ENCODE measurements around the gene SSX1.

GRCh38 chrX:48306175-48306574 is 51.0 kb downstream of the SSX1 start:
- TF ChIP-seq, protein P1, sequence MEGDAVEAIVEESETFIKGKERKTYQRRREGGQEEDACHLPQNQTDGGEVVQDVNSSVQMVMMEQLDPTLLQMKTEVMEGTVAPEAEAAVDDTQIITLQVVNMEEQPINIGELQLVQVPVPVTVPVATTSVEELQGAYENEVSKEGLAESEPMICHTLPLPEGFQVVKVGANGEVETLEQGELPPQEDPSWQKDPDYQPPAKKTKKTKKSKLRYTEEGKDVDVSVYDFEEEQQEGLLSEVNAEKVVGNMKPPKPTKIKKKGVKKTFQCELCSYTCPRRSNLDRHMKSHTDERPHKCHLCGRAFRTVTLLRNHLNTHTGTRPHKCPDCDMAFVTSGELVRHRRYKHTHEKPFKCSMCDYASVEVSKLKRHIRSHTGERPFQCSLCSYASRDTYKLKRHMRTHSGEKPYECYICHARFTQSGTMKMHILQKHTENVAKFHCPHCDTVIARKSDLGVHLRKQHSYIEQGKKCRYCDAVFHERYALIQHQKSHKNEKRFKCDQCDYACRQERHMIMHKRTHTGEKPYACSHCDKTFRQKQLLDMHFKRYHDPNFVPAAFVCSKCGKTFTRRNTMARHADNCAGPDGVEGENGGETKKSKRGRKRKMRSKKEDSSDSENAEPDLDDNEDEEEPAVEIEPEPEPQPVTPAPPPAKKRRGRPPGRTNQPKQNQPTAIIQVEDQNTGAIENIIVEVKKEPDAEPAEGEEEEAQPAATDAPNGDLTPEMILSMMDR (IDR thresholded peaks at IDR 0.05; ENCODE audit: low read length), result no peak
- no peak for TF ChIP-seq EZH2 (optimal IDR thresholded peaks at IDR 0.05; ENCODE audit: low read depth, low read length)
